B cell (primary cell): ENCODE results near the gene ZMIZ1.

Source experiments
- EZH2 ChIP-seq: IDR thresholded peaks from 2 replicates; pipeline ENCODE4 v1.6.1; 2012; ENCODE audit warnings: borderline replicate concordance, low read depth, mild to moderate bottlenecking, moderate library complexity, low read length; ENCODE audit not compliant: insufficient read depth, poor library complexity, severe bottlenecking
- TF ChIP-seq, protein P1 (sequence below): fragments of 200-600 bp; IDR thresholded peaks from one replicate; pipeline ENCODE4 v1.8.0; 2022; ENCODE audit warnings: antibody characterized with exemption, mild to moderate bottlenecking

DNA sequence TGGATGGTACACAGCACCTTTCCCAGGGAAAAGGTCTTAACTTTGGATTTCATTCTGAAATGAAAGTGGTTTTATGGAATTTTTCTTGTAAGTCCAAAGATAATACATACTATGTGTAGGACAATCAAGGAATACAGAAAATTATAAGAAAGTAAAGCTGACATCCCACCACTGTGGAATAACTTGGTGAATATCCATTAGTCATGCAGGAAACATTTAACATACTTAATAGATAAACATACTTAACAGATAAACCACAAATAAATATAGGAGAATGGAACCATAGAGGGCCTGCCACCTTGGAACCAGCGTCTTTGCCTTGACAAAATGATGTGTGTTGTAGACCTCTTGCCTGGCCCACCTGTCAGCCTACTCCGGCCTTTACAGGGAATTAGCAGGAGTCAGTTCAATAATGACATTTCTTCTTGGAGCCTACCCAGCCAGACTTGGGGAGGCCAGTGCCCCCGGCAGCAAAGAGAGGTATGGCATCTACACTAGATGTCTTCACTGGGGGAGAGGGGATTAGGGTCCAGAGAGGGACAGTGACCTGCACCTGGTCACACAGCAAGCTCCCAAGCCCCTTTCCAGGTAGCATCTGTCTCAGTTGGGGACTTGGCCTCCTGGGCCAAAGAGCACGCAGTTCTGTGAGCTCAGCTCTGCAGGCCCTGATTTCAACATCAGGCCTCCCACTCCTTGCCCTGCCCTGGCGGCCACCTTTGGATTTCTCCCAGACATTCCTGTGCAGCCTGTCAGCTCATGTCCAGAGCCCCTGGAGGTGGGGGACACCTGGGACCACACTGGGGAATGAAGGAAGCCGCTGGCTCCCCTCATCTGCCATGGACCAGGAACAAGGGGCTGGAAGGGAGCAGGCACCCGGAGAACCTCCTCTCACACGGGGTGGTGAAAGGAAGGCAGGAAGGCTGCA is 165.9 kb downstream of the ZMIZ1 start:
- TF ChIP-seq, protein P1, sequence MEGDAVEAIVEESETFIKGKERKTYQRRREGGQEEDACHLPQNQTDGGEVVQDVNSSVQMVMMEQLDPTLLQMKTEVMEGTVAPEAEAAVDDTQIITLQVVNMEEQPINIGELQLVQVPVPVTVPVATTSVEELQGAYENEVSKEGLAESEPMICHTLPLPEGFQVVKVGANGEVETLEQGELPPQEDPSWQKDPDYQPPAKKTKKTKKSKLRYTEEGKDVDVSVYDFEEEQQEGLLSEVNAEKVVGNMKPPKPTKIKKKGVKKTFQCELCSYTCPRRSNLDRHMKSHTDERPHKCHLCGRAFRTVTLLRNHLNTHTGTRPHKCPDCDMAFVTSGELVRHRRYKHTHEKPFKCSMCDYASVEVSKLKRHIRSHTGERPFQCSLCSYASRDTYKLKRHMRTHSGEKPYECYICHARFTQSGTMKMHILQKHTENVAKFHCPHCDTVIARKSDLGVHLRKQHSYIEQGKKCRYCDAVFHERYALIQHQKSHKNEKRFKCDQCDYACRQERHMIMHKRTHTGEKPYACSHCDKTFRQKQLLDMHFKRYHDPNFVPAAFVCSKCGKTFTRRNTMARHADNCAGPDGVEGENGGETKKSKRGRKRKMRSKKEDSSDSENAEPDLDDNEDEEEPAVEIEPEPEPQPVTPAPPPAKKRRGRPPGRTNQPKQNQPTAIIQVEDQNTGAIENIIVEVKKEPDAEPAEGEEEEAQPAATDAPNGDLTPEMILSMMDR: no peak
- TF ChIP-seq EZH2: no peak
